H9 (cell line): Measurements from ENCODE around the gene ASTN2. TPM values are rescaled to one million over a fixed set of nuclear protein-coding genes. Genes with fewer than 3 reads are reported as not detected.

Experiments used
- DNase-seq: peaks from one replicate; pipeline ENCODE4 v3.0.0-alpha.2; 2017
- H2AFZ ChIP-seq: one replicate; pipeline ENCODE4 v1.6.1; 2013; ENCODE audit warnings: mild to moderate bottlenecking, low read length, control low read depth, moderate library complexity
- H2AK5ac ChIP-seq: 2 replicates; pipeline ENCODE4 v1.6.1; 2013; ENCODE audit warnings: low read length, control low read depth, mixed read lengths; ENCODE audit not compliant: insufficient read length
- H2BK120ac ChIP-seq: one replicate; pipeline ENCODE4 v1.6.1; 2013; ENCODE audit warnings: low read depth, mild to moderate bottlenecking, low read length, control low read depth, inconsistent platforms; ENCODE audit not compliant: poor library complexity, severe bottlenecking
- H2BK12ac ChIP-seq: 2 replicates; pipeline ENCODE4 v1.6.1; 2013; ENCODE audit warnings: low read length, control low read depth, mixed read lengths, low read depth; ENCODE audit not compliant: insufficient read length
- H2BK15ac ChIP-seq: 2 replicates; pipeline ENCODE4 v1.6.1; 2013; ENCODE audit warnings: low read depth, low read length, control low read depth
- H2BK20ac ChIP-seq: one replicate; pipeline ENCODE4 v1.6.1; 2013; ENCODE audit warnings: low read depth, mild to moderate bottlenecking, low read length, control low read depth, inconsistent platforms; ENCODE audit not compliant: poor library complexity, severe bottlenecking
- H2BK5ac ChIP-seq: 2 replicates; pipeline ENCODE4 v1.6.1; 2013; ENCODE audit warnings: low read length, control low read depth, mixed read lengths; ENCODE audit not compliant: insufficient read length
- H3K14ac ChIP-seq: 2 replicates; pipeline ENCODE4 v1.6.1; 2013; ENCODE audit warnings: low read length, control low read depth; ENCODE audit not compliant: insufficient read depth
- H3K18ac ChIP-seq: 2 replicates; pipeline ENCODE4 v1.6.1; 2013; ENCODE audit warnings: low read depth, mild to moderate bottlenecking, mixed read lengths, low read length, control low read depth; ENCODE audit not compliant: insufficient read length
- H3K23ac ChIP-seq: 2 replicates; pipeline ENCODE4 v1.6.1; 2013; ENCODE audit warnings: low read length, control low read depth, mixed read lengths, low read depth; ENCODE audit not compliant: insufficient read length
- H3K23me2 ChIP-seq: 2 replicates; pipeline ENCODE4 v1.6.1; 2013; ENCODE audit warnings: low read depth, mild to moderate bottlenecking, mixed read lengths, low read length, control low read depth; ENCODE audit not compliant: insufficient read length, poor library complexity, severe bottlenecking
- H3K27ac ChIP-seq: 2 replicates; pipeline ENCODE4 v1.5.1; 2013; ENCODE audit warnings: low read length, control low read depth, mixed read lengths, low read depth; ENCODE audit not compliant: insufficient read length
- H3K27me3 ChIP-seq: 2 replicates; pipeline ENCODE4 v1.6.1; 2013; ENCODE audit warnings: low read length, control low read depth, inconsistent platforms; ENCODE audit not compliant: insufficient read depth
- H3K4ac ChIP-seq: 2 replicates; pipeline ENCODE4 v1.6.1; 2013; ENCODE audit warnings: low read depth, mild to moderate bottlenecking, control low read depth, inconsistent platforms, low read length, moderate library complexity
- H3K4me1 ChIP-seq: 2 replicates; pipeline ENCODE4 v1.6.1; 2013; ENCODE audit warnings: low read length, control low read depth, inconsistent platforms; ENCODE audit not compliant: insufficient read depth
- H3K4me2 ChIP-seq: 2 replicates; pipeline ENCODE4 v1.6.1; 2013; ENCODE audit warnings: low read length, control low read depth, mixed read lengths; ENCODE audit not compliant: insufficient read length, insufficient read depth
- H3K56ac ChIP-seq: 2 replicates; pipeline ENCODE4 v1.6.1; 2013; ENCODE audit warnings: low read depth, mild to moderate bottlenecking, mixed read lengths, low read length, control low read depth; ENCODE audit not compliant: insufficient read length
- H3K79me1 ChIP-seq: 2 replicates; pipeline ENCODE4 v1.6.1; 2013; ENCODE audit warnings: low read depth, mild to moderate bottlenecking, moderate library complexity, low read length, control low read depth, inconsistent platforms; ENCODE audit not compliant: insufficient read depth, poor library complexity, severe bottlenecking
- H3K79me2 ChIP-seq: 2 replicates; pipeline ENCODE4 v1.6.1; 2013; ENCODE audit warnings: low read length, control low read depth, inconsistent platforms; ENCODE audit not compliant: insufficient read depth
- H3K9ac ChIP-seq: 2 replicates; pipeline ENCODE4 v1.6.1; 2013; ENCODE audit warnings: low read length, control low read depth, mixed read lengths; ENCODE audit not compliant: insufficient read length; ENCODE audit errors: extremely low read depth
- H3K9me3 ChIP-seq: one replicate; pipeline ENCODE4 v1.6.1; 2013; ENCODE audit warnings: low read depth, low read length, inconsistent platforms; ENCODE audit not compliant: control insufficient read depth
- H3T11ph ChIP-seq: one replicate; pipeline ENCODE4 v1.6.1; 2013; ENCODE audit warnings: mild to moderate bottlenecking, low read length, control low read depth, inconsistent platforms
- H4K20me1 ChIP-seq: one replicate; pipeline ENCODE4 v1.6.1; 2013; ENCODE audit not compliant: control insufficient read depth, insufficient read length, insufficient read depth
- H4K5ac ChIP-seq: 2 replicates; pipeline ENCODE4 v1.6.1; 2013; ENCODE audit warnings: low read depth, mild to moderate bottlenecking, mixed read lengths, low read length, control low read depth; ENCODE audit not compliant: insufficient read length
- H4K8ac ChIP-seq: replicated peaks from 2 replicates; pipeline ENCODE4 v1.6.1; 2013; ENCODE audit warnings: low read length, control low read depth, mixed read lengths, low read depth; ENCODE audit not compliant: insufficient read length
- H4K91ac ChIP-seq: 2 replicates; pipeline ENCODE4 v1.6.1; 2013; ENCODE audit warnings: low read depth, mild to moderate bottlenecking, moderate library complexity, mixed read lengths, low read length, control low read depth; ENCODE audit not compliant: insufficient read length
- H3K27ac Mint-ChIP-seq, 3 experiments: 2 replicates in 2 of 3; 3 replicates in 1 of 3; pipeline ENCODE4 v1.8.0; 2020 to 2021; ENCODE audit warnings: mixed read lengths in 3 of 3, mild to moderate bottlenecking in 1 of 3, moderate library complexity in 1 of 3
- H3K27me3 Mint-ChIP-seq: 2 replicates; pipeline ENCODE4 v1.8.0; 2021; ENCODE audit warnings: low read depth, mild to moderate bottlenecking, moderate library complexity, mixed read lengths
- H3K36me3 Mint-ChIP-seq, 3 experiments: 2 replicates in 2 of 3; 3 replicates in 1 of 3; pipeline ENCODE4 v1.8.0; 2020 to 2021; ENCODE audit warnings: low read depth in 3 of 3, mixed read lengths in 3 of 3; ENCODE audit not compliant: insufficient read depth in 1 of 3
- H3K4me1 Mint-ChIP-seq, 2 experiments: 2 replicates each; pipeline ENCODE4 v1.8.0; 2020; ENCODE audit warnings: mixed read lengths in 2 of 2
- H3K4me3 Mint-ChIP-seq, 2 experiments: 2 replicates in 1 of 2; 3 replicates in 1 of 2; pipeline ENCODE4 v1.8.0; 2020 to 2021; ENCODE audit warnings: mild to moderate bottlenecking in 2 of 2, mixed read lengths in 2 of 2, moderate library complexity in 1 of 2
- H3K9me3 Mint-ChIP-seq, 2 experiments: 2 replicates in 1 of 2; 3 replicates in 1 of 2; pipeline ENCODE4 v1.8.0; 2020; ENCODE audit warnings: mild to moderate bottlenecking in 2 of 2, mixed read lengths in 2 of 2, moderate library complexity in 1 of 2
- WGBS: extraction: QIAGEN DNeasy Blood & Tissue Kit; methylation state at CpG from one replicate; pipeline ENCODE4 v1.1.7; 2013; ENCODE audit warnings: missing lambda C conversion rate, low lambda C conversion rate, mixed read lengths; ENCODE audit not compliant: insufficient read length; ENCODE audit errors: extremely low coverage; 5-methylcytosine and 5-hydroxymethylcytosine counted together
- total RNA-seq: library from RNA; stranded (reverse); gene quantifications from 2 replicates; pipeline ENCODE4 v1.2.1, GENCODE V29; 2021
- TF ChIP-seq, protein P1 (sequence below): fragments of 200-600 bp; sonication (generic); conservative IDR thresholded peaks from 3 replicates; pipeline ENCODE4 v1.8.0; 2021; ENCODE audit warnings: antibody characterized with exemption, mild to moderate bottlenecking

The ASTN2 gene
- total RNA-seq, 1 experiment from 2014 or later = 9.7 TPM

DNA sequence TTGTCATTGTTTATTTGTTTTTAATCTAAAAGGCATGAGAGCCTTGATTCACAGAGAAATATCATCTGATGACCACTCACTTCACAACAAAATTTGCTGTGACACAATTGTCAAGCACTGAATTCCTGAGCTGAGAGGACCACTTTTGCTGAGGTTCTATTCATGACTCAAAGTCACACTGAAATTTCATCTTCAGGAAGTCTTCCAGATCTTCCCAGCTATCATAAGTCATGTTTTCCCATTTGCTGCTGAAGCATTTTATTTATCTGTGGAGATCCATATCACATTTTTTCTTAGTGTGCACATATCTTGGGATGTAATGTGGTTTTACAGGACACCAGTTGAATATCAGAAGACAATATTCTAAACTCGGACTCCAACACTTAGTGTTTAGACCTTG is 982.8 kb downstream of the ASTN2 start:
- H2BK120ac ChIP-seq = no peak overlapping the region
- TF ChIP-seq, protein P1, sequence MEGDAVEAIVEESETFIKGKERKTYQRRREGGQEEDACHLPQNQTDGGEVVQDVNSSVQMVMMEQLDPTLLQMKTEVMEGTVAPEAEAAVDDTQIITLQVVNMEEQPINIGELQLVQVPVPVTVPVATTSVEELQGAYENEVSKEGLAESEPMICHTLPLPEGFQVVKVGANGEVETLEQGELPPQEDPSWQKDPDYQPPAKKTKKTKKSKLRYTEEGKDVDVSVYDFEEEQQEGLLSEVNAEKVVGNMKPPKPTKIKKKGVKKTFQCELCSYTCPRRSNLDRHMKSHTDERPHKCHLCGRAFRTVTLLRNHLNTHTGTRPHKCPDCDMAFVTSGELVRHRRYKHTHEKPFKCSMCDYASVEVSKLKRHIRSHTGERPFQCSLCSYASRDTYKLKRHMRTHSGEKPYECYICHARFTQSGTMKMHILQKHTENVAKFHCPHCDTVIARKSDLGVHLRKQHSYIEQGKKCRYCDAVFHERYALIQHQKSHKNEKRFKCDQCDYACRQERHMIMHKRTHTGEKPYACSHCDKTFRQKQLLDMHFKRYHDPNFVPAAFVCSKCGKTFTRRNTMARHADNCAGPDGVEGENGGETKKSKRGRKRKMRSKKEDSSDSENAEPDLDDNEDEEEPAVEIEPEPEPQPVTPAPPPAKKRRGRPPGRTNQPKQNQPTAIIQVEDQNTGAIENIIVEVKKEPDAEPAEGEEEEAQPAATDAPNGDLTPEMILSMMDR = no peak
- H3T11ph ChIP-seq = no peak overlapping the region
- H3K4me1 ChIP-seq = no peaks in the 10 kb centered on the region
- H2BK5ac ChIP-seq = no peak overlapping the region
- H3K18ac ChIP-seq = no peak overlapping the region
- H4K5ac ChIP-seq = no peak overlapping the region
- DNase-seq = no peak
- Mint-ChIP-seq H3K4me3 (no peak overlapping the region), H3K36me3 (0 out of 7 replicates have a peak, but pooled peaks cover 0 to 4% (median 2%) of the 10 kb centered on the region in 3 experiments), H3K27ac (no peak overlapping the region), H3K27me3 (no peaks in the 10 kb centered on the region), H3K9me3 (no peaks in the 10 kb centered on the region), H3K4me1 (peaks cover 5 to 10% of the 10 kb centered on the region in 2 experiments)
- no peaks in the 10 kb centered on the region for H4K20me1 ChIP-seq
- no peak overlapping the region for H3K23ac ChIP-seq
- H2AFZ ChIP-seq = no peak overlapping the region
- no peak overlapping the region for H3K4me2 ChIP-seq
- H3K23me2 ChIP-seq = no peaks in the 10 kb centered on the region
- no peak overlapping the region for H4K8ac ChIP-seq
- H2BK20ac ChIP-seq = no peak overlapping the region
- no peak overlapping the region for H2BK15ac ChIP-seq
- no CpG with 5 or more reads among the region's 1 CpG for WGBS
- no peak overlapping the region for H3K14ac ChIP-seq
- no peak overlapping the region for H2AK5ac ChIP-seq
- H3K27me3 ChIP-seq = no peaks in the 10 kb centered on the region
- no peak overlapping the region for H3K56ac ChIP-seq
- H3K4ac ChIP-seq = no peak overlapping the region
- no peaks in the 10 kb centered on the region for H3K79me1 ChIP-seq
- no peak overlapping the region for H2BK12ac ChIP-seq
- no peak overlapping the region for H3K27ac ChIP-seq
- no peak overlapping the region for H4K91ac ChIP-seq
- no peak overlapping the region for H3K9ac ChIP-seq
- H3K79me2 ChIP-seq = no peaks in the 10 kb centered on the region
- no peaks in the 10 kb centered on the region for H3K9me3 ChIP-seq
